ENCODE data around the gene TEX36.
"Not testable (repeated sequence)": the region's sequence is repeated elsewhere in the genome, so short reads cannot be mapped to it uniquely, and the experiment has no call there.

Gene TEX36

GRCh38 chr10:125683063-125683462 is at the start of gene TEX36:
Gene TEX36 (minus strand): TSS chr10:125683163. CDS start chr10:125682989, 174 bp downstream.
- no peak for DNase-seq

- no peak for DNase-seq
These were observed 44.5 kb upstream of the TEX36 start for GRCh38 chr10:125727436-125727835.

- no peak for DNase-seq
These were observed 44.0 kb upstream of the TEX36 start for GRCh38 chr10:125726914-125727313.

- DNase-seq = no peak
These were observed 39.8 kb upstream of the TEX36 start for GRCh38 chr10:125722811-125723210.

GRCh38 chr10:125721035-125721434 is 38.1 kb upstream of the TEX36 start:
- no peak for DNase-seq

- DNase-seq = no peak
These were observed 37.0 kb upstream of the TEX36 start for GRCh38 chr10:125720002-125720382.

- peak; percentile 78 for DNase-seq
These were observed 36.4 kb upstream of the TEX36 start, which contains the start of gene EDRF1 for GRCh38 chr10:125719173-125720001. Gene EDRF1 (plus strand): TSS chr10:125719709. CDS start chr10:125719808, 99 bp downstream.

GRCh38 chr10:125714728-125715127 is 31.8 kb upstream of the TEX36 start:
- not testable (repeated sequence) for DNase-seq

GRCh38 chr10:125711110-125711750 is 28.3 kb upstream of the TEX36 start:
- DNase-seq = no peak

GRCh38 chr10:125709553-125710474 is 26.9 kb upstream of the TEX36 start:
- no peak for DNase-seq

- no peak for DNase-seq
These were observed 26.1 kb upstream of the TEX36 start for GRCh38 chr10:125708971-125709503.

GRCh38 chr10:125707541-125708468 is 24.8 kb upstream of the TEX36 start:
- DNase-seq = no peak

- no peak for DNase-seq
These were observed 17.5 kb upstream of the TEX36 start for GRCh38 chr10:125700355-125700911.

GRCh38 chr10:125699562-125700143 is 16.7 kb upstream of the TEX36 start:
- DNase-seq = no peak

GRCh38 chr10:125698481-125698998 is 15.6 kb upstream of the TEX36 start:
- no peak for DNase-seq

- DNase-seq = not testable (repeated sequence)
These were observed 13.9 kb upstream of the TEX36 start for GRCh38 chr10:125696884-125697283.

GRCh38 chr10:125694883-125695282 is 11.9 kb upstream of the TEX36 start:
- DNase-seq = no peak

- no peak for DNase-seq
These were observed 10.5 kb upstream of the TEX36 start for GRCh38 chr10:125693524-125693847.

- no peak for DNase-seq
These were observed 9.9 kb upstream of the TEX36 start for GRCh38 chr10:125692601-125693523.

- no peak for DNase-seq
These were observed 9.2 kb upstream of the TEX36 start for GRCh38 chr10:125692196-125692595.

All from NCI-H1694 (cell line).